ENCODE results near the gene FAR2.

DNA sequence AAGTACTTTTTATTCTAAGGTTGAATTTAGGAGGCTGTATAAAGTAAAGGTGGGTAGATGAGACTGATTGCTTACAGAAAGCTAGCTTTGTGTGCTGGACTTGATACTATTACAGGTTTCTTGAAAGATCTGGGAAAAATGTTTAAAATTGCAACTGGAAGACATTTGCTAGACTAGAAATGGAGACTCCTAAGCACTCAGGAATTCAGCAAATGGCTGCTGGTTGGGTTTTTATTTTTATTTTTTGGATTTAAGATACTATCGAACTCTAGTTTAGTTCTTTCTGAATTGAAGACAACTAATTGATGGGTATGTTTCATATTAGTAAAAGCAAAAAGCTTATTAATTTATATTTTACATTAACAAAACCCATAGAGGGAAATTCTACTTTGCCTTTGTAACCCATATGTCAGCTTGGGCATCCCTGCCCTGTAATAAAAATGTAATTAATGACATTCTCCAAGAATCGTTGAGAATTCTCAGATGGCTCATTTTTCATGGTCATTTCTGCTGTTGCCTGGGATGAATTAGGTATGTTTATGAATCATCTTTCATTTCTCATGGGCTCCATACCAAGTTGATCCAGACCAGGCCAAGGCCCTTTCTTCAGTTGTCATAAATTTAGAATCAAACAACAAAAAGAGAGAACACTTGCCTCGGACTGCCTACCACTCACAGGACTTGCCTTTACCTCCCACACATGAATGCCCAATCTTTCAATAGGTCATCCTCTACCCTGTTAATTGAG lies 129.8 kb downstream of the FAR2 start:
- TF ChIP-seq EZH2 (IDR thresholded peaks at IDR 0.05; ENCODE audit: insufficient read depth, poor library complexity, severe bottlenecking) (no peak), EZH2phosphoT487 (IDR thresholded peaks at IDR 0.05; ENCODE audit: insufficient read depth, low read depth) (no peak)
